Calu3 (cell line): ENCODE results near the gene PRRG4. TPM values are rescaled to one million over a fixed set of nuclear protein-coding genes. Genes with fewer than 3 reads are reported as not detected.

Experiments used
- BruUV-seq: library from RNA; stranded (reverse); fragments of 400-500 nt; replicated peaks from 2 replicates; lab custom pipeline; 2021; lab: Mats Ljungman, UMichigan
- CTCF ChIA-PET: fragments of 300-600 bp; sonication (Branson Sonifier 250); formaldehyde crosslinking; loops from one replicate; lab custom pipeline; 2022; ENCODE audit warnings: antibody characterized with exemption; lab: Charles Lee
- DNase-seq: peaks from one replicate; pipeline ENCODE4 v3.0.0; 2022
- H3K27ac Mint-ChIP-seq: one replicate; pipeline ENCODE4 v1.8.0; 2022; ENCODE audit warnings: mixed read lengths; ENCODE audit not compliant: unreplicated experiment
- H3K27me3 Mint-ChIP-seq: one replicate; pipeline ENCODE4 v1.8.0; 2022; ENCODE audit warnings: mixed read lengths; ENCODE audit not compliant: unreplicated experiment
- H3K36me3 Mint-ChIP-seq: one replicate; pipeline ENCODE4 v1.8.0; 2022; ENCODE audit warnings: mild to moderate bottlenecking, moderate library complexity, mixed read lengths; ENCODE audit not compliant: insufficient read depth, unreplicated experiment
- H3K4me1 Mint-ChIP-seq: one replicate; pipeline ENCODE4 v1.8.0; 2022; ENCODE audit warnings: mild to moderate bottlenecking, low read depth, mixed read lengths; ENCODE audit not compliant: unreplicated experiment
- H3K4me3 Mint-ChIP-seq: one replicate; pipeline ENCODE4 v1.8.0; 2022; ENCODE audit warnings: mild to moderate bottlenecking, low read depth, moderate library complexity, mixed read lengths; ENCODE audit not compliant: unreplicated experiment
- H3K9me3 Mint-ChIP-seq: one replicate; pipeline ENCODE4 v1.8.0; 2022; ENCODE audit warnings: low read depth, mixed read lengths; ENCODE audit not compliant: unreplicated experiment
- CTCF ChIP-seq: fragments of 200-600 bp; IDR thresholded peaks from one replicate; pipeline ENCODE4 v1.8.0; 2022; ENCODE audit warnings: antibody characterized with exemption; ENCODE audit not compliant: unreplicated experiment
- intact Hi-C: fragments of 100-400 bp; cut with micrococcal nuclease; formaldehyde crosslinking; loops from one replicate; pipeline ENCODE4 v1.10.0; 2022; ENCODE audit not compliant: unreplicated experiment
- total RNA-seq: library from RNA; stranded (reverse); gene quantifications from 2 replicates; pipeline ENCODE4 v1.2.3, GENCODE V29; 2022

Gene PRRG4
- total RNA-seq, 1 experiment from 2014 or later = 22.9 TPM

- H3K27me3 Mint-ChIP-seq = no peaks in the 10 kb centered on the region
- DNase-seq = no peak
- no peaks in the 10 kb centered on the region for H3K9me3 Mint-ChIP-seq
- CTCF ChIA-PET = no interaction called here
- peaks cover 16% of the 10 kb centered on the region for H3K4me1 Mint-ChIP-seq
- no TSS peak for BruUV-seq
- H3K36me3 Mint-ChIP-seq = peaks cover 30% of the 10 kb centered on the region
- TF ChIP-seq CTCF = no peak
- intact Hi-C loops = no loop called here
- no peak overlapping the region for H3K4me3 Mint-ChIP-seq
- no peak overlapping the region for H3K27ac Mint-ChIP-seq
These were observed 7.2 kb downstream of the PRRG4 start for GRCh38 chr11:32836946-32837345.

GRCh38 chr11:32838505-32839274, 9.0 kb downstream of the PRRG4 start:
- CTCF ChIA-PET = interaction anchor here (1.1 kb wide), 1 partner anchor 9 kb away, joined by 4 read pairs; the partner anchor contains the start of gene PRRG4
- DNase-seq = no peak
- intact Hi-C loops = no loop called here
- Mint-ChIP-seq H3K9me3 (no peaks in the 10 kb centered on the region), H3K4me1 (peaks cover 7% of the 10 kb centered on the region), H3K27ac (no peak overlapping the region), H3K36me3 (peaks cover 29% of the 10 kb centered on the region), H3K27me3 (no peaks in the 10 kb centered on the region), H3K4me3 (no peak overlapping the region)
- no TSS peak for BruUV-seq
- TF ChIP-seq CTCF = no peak

GRCh38 chr11:32839308-32839707, 9.6 kb downstream of the PRRG4 start:
- Mint-ChIP-seq H3K36me3 (peaks cover 27% of the 10 kb centered on the region), H3K4me1 (peaks cover 7% of the 10 kb centered on the region), H3K9me3 (no peaks in the 10 kb centered on the region), H3K27ac (no peak overlapping the region), H3K27me3 (no peaks in the 10 kb centered on the region), H3K4me3 (no peak overlapping the region)
- CTCF ChIA-PET = interaction anchor here (1.1 kb wide), 1 partner anchor 10 kb away, joined by 4 read pairs; the partner anchor contains the start of gene PRRG4
- intact Hi-C loops = no loop called here
- DNase-seq = no peak
- no TSS peak for BruUV-seq
- TF ChIP-seq CTCF = no peak

- no peaks in the 10 kb centered on the region for H3K27me3 Mint-ChIP-seq
- H3K27ac Mint-ChIP-seq = no peak overlapping the region
- H3K36me3 Mint-ChIP-seq = peaks cover 27% of the 10 kb centered on the region
- CTCF ChIA-PET = interaction anchor here (1.0 kb wide), 1 partner anchor 32 kb away, joined by 3 read pairs; no protein-coding TSS in a partner anchor
- intact Hi-C loops = no loop called here
- H3K9me3 Mint-ChIP-seq = no peaks in the 10 kb centered on the region
- TF ChIP-seq CTCF = no peak
- no peak for DNase-seq
- peaks cover 7% of the 10 kb centered on the region for H3K4me1 Mint-ChIP-seq
- no peak overlapping the region for H3K4me3 Mint-ChIP-seq
- BruUV-seq = no TSS peak
These were observed 10.9 kb downstream of the PRRG4 start for GRCh38 chr11:32840587-32840986.
